Measurements from ENCODE around the gene LRRC3C.
"Not testable (repeated sequence)": the region's sequence is repeated elsewhere in the genome, so short reads cannot be mapped to it uniquely, and the experiment has no call there.

The LRRC3C gene

DNA sequence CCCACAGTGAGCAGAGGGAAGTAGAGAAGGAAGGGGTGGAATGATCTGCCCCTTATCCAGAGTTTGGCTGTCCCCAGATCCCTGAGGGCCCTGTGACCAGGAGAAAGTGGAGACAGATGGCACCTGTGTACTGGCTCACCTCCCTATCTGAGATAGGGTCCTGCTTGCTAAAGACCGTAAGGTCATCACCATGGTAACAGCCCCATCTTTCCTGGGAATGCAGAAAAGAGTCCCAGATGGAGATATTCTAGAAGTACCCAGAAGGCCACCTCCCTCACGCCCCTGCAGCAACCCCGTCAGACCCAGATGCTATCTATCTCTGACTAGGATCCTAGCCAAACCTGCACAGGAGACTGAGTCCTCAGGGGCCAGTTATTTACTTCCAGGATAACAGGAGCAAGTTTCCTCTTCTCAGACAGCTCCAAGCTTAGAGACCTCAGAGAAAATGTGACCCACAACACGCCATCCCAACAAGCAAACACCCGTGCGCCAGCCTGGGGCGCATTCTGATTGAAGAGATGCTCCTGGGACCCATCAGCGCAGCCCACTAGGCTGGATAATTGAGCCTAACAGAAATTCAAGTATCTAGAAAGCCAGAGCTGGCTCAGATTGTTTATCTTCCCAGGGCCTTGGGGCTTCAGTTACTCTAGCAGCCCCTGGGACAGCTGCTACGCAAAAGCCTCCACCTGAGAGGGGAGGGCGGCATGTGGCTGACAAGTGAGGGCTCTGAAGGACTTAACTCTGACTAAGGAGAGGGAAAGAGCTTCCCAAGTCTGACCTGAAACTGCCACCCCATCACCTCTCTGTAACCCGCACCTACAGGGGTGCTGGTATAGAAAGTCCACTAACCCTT, 2.0 kb upstream of the LRRC3C start:
- DNase-seq, result no peak

DNA sequence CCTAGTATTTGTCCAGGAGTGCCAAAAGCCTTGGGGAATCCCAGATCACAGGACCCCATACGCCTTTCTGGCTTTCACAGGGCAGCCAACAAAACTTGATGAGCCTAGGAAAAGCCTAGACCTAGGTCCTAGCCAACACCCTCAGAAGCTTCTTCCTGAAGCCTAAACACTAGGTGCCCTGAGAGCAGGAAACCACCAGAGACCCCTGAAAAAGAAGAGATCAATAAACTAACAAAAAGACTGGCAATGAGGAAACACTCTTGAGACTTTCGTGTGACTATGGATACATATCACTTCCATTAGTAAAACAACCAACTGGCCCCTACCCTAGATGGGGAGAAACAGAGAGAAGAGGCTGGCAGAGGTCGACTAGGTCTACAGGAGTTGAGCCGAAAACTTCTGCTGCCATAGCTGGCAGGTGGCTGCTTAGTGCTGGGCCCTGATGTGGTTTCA, 1.4 kb upstream of the LRRC3C start:
- no peak for DNase-seq

DNA sequence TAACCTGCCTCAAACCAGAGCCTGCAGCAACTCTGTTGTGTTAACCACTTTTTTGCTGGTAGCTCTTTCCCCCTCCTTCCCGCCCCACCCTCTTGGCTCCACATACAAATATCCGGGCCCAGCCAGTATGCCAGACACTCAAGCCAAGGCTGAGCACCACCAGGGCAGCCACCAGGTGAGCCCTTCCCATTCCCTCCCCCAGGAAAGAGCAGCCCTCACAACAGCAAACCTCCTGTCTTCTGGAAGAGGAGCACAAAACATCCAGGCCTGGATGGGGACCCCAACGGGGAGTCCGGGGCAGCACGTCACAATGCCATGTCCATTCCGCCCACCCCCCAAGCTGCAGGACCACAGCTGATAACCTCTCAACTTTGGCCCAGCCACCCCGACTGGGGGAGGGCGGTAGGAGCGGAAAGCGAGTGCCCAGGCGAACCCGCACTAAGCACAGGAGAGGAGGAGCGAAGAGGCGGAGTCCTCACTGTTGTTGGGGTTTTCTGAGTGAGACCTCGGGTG, 888 bp upstream of the LRRC3C start:
- no peak for DNase-seq

DNA sequence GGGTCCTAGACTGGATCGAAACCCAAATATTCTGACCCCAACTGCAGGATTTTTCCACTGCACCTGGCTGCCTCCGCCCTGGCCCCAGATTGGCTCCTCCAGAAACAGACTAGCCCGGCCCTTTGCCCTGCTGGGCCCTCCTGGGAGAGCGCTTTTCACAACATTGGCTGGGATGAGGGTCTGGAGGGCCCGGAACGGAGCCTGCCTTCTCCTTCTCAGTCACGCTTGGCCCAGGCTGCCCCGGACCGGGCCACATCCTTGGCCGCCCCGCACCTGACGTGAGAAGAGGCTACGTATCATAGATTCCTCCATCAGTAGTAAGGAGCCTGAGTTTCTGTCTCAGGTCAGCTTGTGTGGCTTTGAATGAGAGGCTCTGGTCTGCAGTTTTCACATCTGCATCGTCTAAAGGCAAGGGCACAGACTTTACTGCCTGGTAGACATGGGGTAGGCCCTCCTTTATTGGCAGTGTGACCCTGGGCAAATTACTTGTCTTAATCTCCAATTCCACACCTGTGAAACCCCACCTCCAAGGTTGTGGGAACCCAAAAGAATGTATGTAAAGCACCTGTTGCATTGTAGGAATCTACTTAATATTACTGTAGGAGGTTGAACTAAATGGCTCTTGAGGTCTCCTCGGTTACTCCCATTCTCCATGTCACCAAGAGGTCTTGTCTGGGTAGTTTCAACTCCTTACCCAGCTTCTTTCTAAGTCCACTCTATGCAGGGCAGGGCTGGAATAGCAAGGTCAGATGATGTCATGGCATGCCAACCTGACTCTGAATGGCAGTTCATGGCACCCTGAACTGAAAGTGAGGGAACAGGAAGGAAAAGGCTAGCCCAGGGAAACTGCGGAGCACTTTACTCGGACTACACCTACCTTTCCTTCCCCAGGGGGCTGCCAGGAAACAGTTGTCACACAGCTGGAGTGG, 661 bp downstream of the LRRC3C start:
- no peak for DNase-seq

DNA sequence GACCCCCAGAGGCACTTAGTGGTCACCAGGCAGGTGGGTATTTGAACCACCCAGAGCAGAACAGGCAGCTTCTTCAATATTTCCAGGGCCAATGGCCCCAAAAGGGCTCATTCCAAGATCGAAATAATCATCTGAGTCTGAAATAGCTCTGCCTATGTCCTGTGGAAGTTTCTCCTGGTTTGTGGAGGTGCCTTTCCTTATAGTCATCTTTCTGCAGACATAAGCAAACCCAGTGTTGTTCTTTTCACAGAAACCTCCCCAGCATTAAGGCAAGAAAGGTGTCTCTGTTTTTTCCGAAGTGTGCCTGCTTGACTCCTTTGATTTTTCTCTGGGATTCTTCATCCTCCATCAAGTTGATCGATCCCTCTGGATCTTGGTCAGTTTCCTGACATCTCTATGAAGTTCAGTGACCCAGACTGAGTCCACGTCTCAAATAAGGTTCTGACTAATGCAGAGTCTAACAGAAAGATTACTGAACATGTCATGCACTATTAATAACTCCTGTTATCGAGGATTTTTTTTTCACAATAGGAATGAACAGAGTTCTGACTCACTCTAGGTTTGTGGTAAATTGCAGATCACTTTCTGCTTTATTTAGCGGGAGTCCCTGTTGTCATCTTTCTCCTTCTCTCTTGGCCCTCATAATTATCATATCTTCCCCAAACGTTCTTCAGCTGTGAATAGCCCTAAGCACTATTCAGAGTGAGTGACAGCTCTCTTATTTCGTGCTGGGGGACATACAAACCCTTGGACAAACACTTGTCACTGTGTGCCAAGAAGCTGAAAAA, 1.5 kb downstream of the LRRC3C start:
- DNase-seq, result no peak

DNA sequence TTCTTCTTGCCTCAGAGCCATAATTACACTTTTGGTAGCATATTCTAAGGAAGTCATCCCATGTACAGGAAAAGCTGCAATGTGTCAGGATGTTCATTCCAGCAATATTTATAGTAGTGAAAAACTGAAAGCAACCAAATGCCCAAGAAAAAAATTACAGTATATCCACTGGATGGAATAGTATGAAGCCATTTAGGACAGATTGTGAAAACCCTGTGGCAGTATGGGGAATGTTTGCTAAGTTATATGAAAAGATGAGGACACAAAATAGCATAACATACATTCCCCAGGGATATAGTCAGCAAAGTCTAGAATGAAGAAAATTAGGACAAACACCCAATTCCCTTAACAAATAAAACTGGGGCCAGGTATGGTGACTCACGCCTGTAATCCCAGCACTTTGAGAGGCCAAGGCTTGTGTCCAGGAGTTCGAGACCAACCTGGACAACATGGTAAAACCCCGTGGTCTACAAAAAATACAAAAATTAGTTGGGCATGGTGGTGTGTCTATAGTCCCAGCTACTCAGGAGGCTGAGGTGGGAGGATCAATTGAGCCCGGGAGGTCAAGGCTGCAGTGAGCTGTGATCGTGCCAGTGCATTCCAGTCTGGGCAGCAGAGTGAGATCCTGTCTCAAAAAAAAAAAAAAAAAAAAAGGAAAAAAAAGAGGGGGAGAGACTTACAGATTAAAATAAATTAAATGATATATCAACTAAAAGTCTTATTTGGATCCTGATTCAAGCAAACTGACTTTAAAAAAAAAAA, 2.3 kb downstream of the LRRC3C start:
- no peak for DNase-seq

DNA sequence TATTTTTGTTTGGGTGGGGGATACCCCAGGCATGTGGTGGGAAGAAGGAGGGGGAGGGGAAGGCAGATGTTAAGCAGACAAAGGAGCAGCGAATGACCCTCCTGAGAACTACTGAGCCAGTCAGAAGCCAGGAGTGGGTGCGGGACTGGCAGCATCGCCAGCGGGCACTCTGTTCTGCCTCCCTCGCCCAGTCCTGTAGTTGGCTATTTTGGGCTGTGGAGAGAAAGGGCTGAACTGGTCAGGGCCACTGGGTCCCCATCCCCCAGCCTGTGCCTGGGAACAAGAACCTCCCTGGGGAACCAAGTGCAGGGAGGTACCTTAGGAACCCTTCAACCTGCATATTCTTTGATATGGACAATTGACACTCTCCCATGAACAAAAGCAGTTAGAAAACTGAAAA, 6.4 kb downstream of the LRRC3C start:
- no peak for DNase-seq

DNA sequence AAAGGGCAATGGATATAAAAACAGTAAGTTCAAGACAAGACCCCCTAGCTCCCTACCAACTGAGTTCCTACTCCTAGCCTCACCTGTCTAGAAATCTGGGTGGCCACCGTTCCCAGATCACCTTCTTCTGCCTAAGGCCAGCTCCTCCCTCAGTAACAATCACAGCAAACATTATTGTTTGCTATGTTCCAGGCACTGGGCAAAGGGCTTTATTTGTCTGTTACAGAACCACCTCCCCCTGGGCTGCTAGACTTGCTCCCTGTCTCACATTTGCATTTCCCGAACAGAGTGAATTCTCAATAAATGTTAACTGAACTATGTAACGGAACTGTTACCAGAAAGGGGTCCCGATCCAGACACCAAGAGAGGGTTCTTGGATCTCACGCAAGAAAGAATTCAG, 6.8 kb downstream of the LRRC3C start:
- no peak for DNase-seq

DNA sequence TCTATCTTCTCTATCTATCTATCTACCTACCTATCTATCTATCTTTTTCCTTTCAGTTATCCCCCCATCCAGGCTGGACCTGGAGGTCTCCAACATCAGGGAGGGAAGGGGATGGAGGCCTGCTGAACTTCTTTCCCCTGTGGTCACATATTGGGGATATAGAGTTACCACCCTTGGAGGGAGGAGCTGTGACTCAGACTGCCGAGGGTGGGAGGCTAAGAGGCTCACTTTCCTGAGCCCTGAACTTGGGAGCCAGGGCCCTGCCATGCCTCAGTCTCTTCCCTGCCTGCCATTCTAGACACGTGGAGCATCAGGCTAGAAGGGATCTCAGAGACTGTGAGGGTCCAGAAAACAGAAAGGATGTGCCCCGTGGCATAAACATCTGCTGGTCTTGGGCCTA, 8.4 kb downstream of the LRRC3C start:
- no peak for DNase-seq

DNA sequence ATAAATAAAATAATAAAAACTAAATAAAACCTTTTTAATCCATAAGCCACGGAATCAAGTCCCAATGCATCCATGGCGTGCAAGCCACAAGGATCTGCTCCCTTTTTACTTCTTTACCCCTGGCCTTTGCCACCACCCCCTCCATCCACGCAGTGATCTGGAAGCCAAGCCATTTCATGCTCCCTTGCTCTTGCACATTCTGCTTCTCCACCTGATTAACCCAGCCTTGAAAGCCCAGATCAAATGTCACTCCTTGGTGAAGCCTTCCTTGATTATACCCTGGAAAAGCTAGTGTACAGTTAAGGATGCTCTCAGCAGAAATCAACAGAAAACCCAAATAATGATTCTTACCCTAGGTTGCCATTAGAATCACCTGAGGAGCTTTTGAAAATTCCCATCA, 9.9 kb downstream of the LRRC3C start:
- no peak for DNase-seq

DNA sequence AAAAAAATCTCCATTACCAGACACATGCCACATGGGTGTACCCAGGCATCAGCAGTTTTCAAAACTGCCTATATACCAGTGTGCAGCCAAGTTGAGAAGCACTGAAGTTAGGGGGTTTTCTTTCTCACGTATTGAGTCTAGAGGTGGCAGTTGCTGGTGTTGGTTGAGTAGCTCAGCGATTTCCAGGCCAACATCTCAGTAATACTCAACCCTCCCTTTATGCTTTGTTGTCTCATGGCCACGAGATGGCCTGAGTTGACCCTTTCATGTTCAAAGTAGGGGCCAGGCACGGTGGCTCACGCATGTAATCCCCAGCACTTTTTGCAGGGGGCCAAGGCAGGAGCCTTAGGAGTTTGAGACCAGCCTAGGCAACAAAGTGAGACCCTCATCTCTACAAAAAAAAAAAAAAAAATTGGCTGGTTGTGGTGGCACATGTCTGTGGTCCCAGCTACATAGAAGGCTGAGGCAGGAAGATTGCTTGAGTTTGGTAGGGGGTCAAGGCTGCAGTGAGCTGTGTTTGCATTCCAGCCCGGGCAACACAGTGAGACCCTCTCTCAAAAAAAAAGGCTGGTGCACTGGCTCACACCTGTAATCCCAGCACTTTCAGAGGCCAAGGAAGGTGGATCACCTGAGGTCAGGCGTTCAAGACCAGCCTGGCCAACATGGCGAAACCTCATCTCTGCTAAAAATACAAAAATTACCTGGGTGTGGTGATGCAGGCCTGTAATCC, 10.8 kb downstream of the LRRC3C start:
- DNase-seq, result no peak

DNA sequence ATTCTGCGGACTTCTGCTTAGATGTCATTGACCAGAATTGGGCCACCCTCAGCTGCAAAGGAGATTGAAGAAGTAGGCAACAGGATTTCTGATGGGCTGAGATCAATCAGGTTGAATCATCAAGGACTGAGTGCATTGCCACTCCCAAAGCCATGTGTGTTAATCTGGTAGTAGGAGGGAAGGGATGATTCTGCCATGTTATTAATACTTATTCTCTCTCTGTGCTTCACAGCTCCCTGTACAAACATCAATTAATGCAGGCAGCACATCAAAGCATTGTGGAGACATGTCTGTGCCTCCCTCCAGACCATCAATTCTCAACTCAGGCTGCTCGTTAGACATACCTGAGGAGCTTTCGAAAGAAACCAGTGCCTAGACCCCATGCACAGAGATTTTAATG, 11.6 kb downstream of the LRRC3C start:
- DNase-seq, result no peak

DNA sequence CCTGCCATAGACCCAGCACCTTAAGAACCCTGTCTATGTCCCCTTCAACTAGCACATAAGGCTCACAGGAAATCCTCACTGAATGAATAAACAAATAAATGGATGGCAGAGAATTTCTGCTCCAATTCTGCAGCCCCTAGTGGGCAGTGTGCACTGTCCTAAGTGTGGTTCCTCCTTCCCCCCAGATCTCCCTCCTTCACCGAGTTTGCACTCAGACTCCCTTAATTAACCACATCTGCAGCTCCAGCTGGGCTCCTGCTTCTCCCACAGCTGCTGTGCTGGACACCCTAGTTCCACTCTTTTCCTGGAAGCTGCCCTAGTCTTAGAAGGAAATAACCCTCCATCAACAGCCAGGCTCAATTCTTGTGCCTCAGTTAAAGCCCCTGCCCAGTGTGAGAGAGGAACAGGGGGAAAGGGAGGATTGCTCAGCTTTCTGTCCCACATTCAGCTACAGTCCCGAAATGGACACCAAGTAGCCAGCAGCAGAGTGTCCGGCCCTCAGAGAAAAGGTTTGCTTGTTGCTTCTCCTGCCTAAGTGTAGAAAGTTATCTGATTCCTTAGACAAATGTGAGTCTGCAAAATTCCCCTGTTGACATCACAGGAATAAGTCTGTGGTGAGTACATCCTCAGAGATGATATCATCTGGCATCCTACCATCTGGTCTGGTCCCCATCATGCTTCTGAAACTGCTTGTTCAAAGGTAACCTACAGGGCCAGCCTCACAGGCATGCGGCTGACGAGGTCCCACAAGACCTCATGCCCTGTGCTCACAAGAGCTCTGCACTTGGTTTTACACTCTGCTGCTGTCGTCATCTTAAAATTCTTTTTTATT, 12.3 kb downstream of the LRRC3C start:
- DNase-seq, result no peak

DNA sequence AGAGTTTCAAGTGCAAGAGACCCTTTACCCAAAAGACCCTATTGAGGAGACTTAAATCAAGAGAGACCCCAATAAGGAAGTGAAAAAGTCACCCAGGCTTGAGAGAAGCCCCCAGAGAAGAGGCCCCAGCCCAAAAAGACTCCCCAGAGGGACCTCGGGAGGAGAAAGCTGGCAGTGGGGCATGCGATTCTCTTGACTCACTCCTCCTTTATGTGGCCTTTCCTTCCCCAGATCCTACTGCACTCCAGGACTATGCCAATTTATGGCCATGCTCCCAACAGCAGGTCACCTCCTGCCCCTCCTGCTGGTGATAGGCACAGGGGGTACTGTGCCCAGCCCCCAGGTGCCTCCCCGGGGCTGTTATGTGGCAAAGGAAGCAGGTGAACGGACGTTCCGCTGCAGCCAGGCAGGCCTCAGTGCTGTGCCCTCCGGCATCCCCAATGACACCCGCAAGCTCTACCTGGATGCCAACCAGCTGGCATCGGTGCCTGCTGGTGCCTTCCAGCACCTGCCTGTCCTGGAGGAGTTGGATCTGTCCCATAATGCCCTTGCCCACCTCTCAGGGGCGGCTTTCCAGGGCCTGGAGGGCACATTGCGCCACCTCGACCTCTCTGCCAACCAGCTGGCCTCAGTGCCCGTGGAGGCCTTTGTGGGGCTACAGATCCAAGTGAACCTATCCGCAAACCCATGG, 16.3 kb downstream of the LRRC3C start:
- DNase-seq, result no peak

DNA sequence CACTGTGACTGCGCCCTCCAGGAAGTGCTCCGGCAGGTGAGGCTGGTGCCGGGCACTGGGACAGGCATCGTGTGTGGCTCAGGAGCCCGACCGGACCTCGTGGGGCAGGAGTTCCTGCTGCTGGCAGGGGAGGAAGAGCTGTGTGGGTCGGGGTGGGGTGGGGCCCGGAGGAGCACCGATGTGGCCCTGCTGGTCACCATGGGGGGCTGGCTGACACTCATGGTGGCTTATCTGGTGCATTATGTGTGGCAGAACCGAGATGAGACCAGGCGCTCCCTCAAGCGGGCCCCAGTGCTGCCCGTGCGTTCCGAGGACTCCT, 16.8 kb downstream of the LRRC3C start:
- DNase-seq, result no peak

DNA sequence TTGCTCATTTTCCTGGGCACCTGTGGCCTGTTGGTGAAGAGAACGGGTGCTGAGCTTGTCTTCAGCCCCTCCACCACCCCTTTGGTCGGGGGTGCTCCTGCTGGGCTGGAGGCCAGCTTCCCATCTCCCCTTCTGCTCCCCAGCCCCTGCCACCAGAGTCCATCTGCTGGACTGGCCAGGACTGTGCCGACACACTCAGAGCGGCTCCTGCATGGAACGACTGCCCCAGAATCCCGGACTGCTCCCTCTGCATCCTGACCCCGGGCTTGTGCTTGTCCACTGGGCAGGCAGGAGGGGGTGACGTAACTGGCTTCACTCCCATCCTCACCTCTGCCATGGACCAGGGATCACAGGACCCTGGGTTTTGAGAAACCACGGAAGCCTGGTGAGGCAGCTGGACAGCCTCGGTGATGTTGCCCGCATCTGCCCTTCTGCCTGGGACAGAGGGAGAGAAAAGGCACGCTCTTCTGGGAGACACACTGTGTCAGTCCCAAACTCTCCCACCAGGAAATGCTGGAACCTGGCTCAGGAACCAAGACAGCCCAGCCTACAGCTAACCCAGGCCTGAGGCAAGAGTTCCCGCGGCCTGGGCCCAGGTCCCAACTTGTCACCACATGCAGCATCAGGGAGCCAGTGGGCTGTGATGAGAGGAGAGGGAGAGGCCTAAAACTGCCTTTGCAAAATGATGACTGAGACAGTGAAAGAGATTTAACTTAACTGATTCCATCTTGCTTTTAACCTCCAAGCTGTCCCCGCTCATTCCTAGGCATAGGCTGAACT, 19.2 kb downstream of the LRRC3C start:
- DNase-seq, result no peak

DNA sequence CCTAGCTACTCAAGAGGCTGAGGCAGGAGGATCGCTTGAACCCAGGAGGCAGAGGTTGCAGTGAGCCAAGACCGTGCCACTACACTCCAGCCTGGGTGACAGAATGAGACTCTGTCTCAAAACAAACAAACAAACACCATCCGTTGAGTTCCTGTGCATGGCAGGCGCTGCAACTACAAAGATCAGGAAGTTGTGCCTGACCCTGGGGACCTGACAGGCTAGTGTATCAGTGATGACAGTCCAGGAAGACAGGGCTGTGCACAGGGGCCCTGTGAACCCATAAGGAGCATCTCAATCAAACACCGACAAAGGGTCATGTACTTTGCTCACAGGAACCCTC, 20.9 kb downstream of the LRRC3C start:
- not testable (repeated sequence) for DNase-seq

DNA sequence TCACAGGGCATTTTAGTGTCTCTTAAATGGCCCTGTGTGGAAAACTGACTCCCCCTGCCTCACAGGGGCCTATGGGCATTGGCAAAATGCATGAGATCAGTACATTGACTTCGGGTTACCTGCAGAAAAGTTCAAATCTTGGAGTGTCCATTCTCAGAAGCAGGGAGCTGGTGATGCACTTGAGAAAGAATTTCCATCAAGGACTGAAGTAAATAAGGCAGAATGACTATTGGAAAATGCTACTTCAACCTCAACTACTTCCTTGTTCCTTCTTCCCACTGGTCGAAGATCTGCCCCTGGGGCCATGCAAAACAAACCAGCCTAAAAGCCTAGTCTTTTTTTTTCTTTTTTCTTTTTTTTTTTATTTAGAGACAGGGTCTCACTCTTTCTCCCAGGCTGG, 21.5 kb downstream of the LRRC3C start:
- no peak for DNase-seq

DNA sequence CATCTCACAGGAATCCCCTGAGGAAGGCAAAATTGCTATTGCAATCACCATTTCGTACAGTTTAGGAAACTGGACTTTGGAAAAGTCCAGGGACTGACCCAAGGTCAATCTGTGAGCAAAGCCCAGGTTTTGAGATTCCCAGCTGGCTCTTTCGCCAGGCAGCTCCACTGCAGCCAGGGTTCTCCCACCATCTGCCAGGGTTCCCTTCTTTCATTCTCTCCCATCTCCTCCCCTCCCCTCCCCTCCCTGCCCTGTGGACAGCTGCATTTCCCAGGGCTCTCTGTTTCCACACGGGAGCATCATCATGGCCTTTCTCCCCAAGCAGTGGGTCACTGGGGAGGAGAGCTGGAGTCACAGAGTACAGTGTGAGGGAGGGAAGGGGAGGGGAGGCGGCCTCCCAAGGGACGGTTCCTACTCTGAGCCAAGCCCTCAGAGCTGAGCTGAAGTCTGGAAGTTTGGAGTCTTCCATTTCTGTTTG, 23.4 kb downstream of the LRRC3C start:
- DNase-seq, result no peak
